Measurements from ENCODE around the gene CRIP1.

DNA sequence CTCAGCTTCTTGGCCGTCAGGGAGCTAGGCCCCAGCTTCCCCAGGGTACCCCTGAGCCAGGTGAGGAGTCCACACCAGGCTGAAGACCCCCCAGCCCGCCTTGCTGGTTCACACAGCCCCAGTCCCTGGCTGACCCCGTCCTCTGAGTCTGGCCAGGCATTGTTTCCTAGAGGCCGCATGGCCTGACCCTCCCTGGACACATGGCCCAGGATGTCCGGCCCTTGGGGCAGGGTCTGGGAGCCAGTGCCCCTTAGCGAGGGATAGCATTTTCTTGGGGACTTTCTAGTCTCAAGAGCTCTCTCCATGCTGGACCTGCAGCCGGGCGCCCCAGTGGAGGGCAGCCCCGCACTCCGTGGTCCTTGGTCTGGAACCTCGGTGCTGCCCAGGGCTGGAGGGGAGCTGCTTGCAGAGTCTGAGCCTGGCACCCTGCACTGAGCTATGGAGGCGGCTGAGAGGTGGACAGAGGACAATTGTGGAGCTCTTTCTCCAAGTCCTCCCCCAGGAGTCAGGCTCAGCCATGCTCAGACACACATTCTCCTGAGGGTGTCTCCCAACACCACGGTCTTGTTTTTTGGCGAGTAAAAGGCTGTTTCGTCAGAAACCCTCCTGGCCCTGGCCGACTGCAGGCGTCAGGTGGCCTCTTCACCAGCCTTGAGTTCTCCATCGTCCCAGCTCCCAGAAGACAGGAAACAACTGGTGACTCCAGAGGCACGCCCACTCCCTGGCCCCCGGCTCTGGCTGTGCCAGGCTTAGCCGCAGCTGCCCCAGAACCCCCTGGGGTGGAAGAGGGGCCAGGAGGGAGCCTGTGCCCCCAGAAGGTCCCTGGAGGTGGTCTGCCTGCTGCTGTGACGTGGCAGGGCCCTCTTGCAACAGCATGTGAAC is 29.7 kb upstream of the CRIP1 start:
- TF ChIP-seq, protein P1, sequence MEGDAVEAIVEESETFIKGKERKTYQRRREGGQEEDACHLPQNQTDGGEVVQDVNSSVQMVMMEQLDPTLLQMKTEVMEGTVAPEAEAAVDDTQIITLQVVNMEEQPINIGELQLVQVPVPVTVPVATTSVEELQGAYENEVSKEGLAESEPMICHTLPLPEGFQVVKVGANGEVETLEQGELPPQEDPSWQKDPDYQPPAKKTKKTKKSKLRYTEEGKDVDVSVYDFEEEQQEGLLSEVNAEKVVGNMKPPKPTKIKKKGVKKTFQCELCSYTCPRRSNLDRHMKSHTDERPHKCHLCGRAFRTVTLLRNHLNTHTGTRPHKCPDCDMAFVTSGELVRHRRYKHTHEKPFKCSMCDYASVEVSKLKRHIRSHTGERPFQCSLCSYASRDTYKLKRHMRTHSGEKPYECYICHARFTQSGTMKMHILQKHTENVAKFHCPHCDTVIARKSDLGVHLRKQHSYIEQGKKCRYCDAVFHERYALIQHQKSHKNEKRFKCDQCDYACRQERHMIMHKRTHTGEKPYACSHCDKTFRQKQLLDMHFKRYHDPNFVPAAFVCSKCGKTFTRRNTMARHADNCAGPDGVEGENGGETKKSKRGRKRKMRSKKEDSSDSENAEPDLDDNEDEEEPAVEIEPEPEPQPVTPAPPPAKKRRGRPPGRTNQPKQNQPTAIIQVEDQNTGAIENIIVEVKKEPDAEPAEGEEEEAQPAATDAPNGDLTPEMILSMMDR (IDR thresholded peaks at IDR 0.05; ENCODE audit: low read length) = no peak
- no peak for TF ChIP-seq EZH2 (IDR thresholded peaks at IDR 0.05; ENCODE audit: borderline replicate concordance, low read length)
